KMS-11 (cell line): ENCODE measurements around the gene ZBTB7C.

Experiments
- H2AFZ ChIP-seq: fragments of 200-600 bp; sonication (generic); 2 replicates; pipeline ENCODE4 v1.6.1; 2016; ENCODE audit warnings: antibody characterized with exemption, mixed run types, low read depth
- H3K27ac ChIP-seq: fragments of 200-600 bp; sonication (generic); 2 replicates; pipeline ENCODE4 v1.6.1; 2016; ENCODE audit warnings: mild to moderate bottlenecking, mixed run types
- H3K27me3 ChIP-seq: fragments of 200-600 bp; sonication (generic); 2 replicates; pipeline ENCODE4 v1.6.1; 2017; ENCODE audit warnings: mild to moderate bottlenecking, low read depth, mixed run types, moderate library complexity; ENCODE audit not compliant: insufficient read depth
- H3K36me3 ChIP-seq: fragments of 200-600 bp; sonication (generic); 2 replicates; pipeline ENCODE4 v1.6.1; 2017; ENCODE audit warnings: mild to moderate bottlenecking, mixed run types; ENCODE audit not compliant: insufficient read depth
- H3K4me1 ChIP-seq: fragments of 200-600 bp; sonication (generic); 2 replicates; pipeline ENCODE4 v1.6.1; 2016; ENCODE audit warnings: mild to moderate bottlenecking, low read depth, mixed run types; ENCODE audit not compliant: poor library complexity, severe bottlenecking
- H3K4me2 ChIP-seq: fragments of 200-600 bp; sonication (generic); 2 replicates; pipeline ENCODE4 v1.7.0; 2016; ENCODE audit warnings: mild to moderate bottlenecking, mixed run types
- H3K4me3 ChIP-seq: fragments of 200-600 bp; sonication (generic); IDR thresholded peaks from 2 replicates; pipeline ENCODE4 v1.6.1; 2017; ENCODE audit warnings: low read depth, low read length, mixed read lengths; ENCODE audit not compliant: insufficient read depth
- H3K79me2 ChIP-seq: fragments of 200-600 bp; sonication (generic); 2 replicates; pipeline ENCODE4 v1.6.1; 2016; ENCODE audit warnings: low read depth, mixed run types; ENCODE audit not compliant: insufficient read depth
- H3K9ac ChIP-seq: fragments of 200-600 bp; sonication (generic); 2 replicates; pipeline ENCODE4 v1.6.1; 2016; ENCODE audit warnings: mild to moderate bottlenecking, mixed run types
- H4K20me1 ChIP-seq: fragments of 200-600 bp; sonication (generic); 2 replicates; pipeline ENCODE4 v1.6.1; 2016; ENCODE audit warnings: mild to moderate bottlenecking, mixed run types; ENCODE audit not compliant: insufficient read depth
- CTCF ChIP-seq: fragments of 200-600 bp; sonication (generic); conservative IDR thresholded peaks from 2 replicates; pipeline ENCODE4 v1.6.1; 2017; ENCODE audit warnings: low read depth, mild to moderate bottlenecking, antibody characterized with exemption, low read length, moderate library complexity, mixed read lengths

Gene ZBTB7C

GRCh38 chr18:48325115-48325665, 84.0 kb downstream of the ZBTB7C start:
- no peak overlapping the region for H3K4me3 ChIP-seq
- H3K27ac ChIP-seq = no peak overlapping the region
- no peak overlapping the region for H3K9ac ChIP-seq
- H3K4me1 ChIP-seq = no peaks in the 10 kb centered on the region
- H2AFZ ChIP-seq = no peak overlapping the region
- no peaks in the 10 kb centered on the region for H3K79me2 ChIP-seq
- no peak for TF ChIP-seq CTCF
- H3K4me2 ChIP-seq = no peak overlapping the region
- H3K27me3 ChIP-seq = no peaks in the 10 kb centered on the region
- no peaks in the 10 kb centered on the region for H4K20me1 ChIP-seq
- H3K36me3 ChIP-seq = no peaks in the 10 kb centered on the region

- Histone ChIP-seq H4K20me1 (no peaks in the 10 kb centered on the region), H3K27ac (no peak overlapping the region), H2AFZ (no peak overlapping the region), H3K4me3 (no peak overlapping the region), H3K36me3 (no peaks in the 10 kb centered on the region), H3K9ac (no peak overlapping the region), H3K4me2 (no peak overlapping the region), H3K79me2 (no peaks in the 10 kb centered on the region), H3K27me3 (no peaks in the 10 kb centered on the region), H3K4me1 (no peaks in the 10 kb centered on the region)
- no peak for TF ChIP-seq CTCF
Observed at GRCh38 chr18:48324651-48325050, 84.5 kb downstream of the ZBTB7C start.

GRCh38 chr18:48323151-48323550, 86.0 kb downstream of the ZBTB7C start:
- Histone ChIP-seq H3K4me1 (no peaks in the 10 kb centered on the region), H3K79me2 (no peaks in the 10 kb centered on the region)

GRCh38 chr18:48321536-48321935, 87.6 kb downstream of the ZBTB7C start:
- H3K4me1 ChIP-seq = no peaks in the 10 kb centered on the region
- no peaks in the 10 kb centered on the region for H3K79me2 ChIP-seq

More at GRCh38 chr18:48323151-48323550, 86.0 kb downstream of the ZBTB7C start:
- no peak overlapping the region for H3K4me2 ChIP-seq
- no peak overlapping the region for H2AFZ ChIP-seq
- H4K20me1 ChIP-seq = no peaks in the 10 kb centered on the region
- H3K27ac ChIP-seq = no peak overlapping the region
- no peaks in the 10 kb centered on the region for H3K27me3 ChIP-seq
- H3K9ac ChIP-seq = no peak overlapping the region
- no peak for TF ChIP-seq CTCF
- no peaks in the 10 kb centered on the region for H3K36me3 ChIP-seq
- H3K4me3 ChIP-seq = no peak overlapping the region

More at GRCh38 chr18:48321536-48321935, 87.6 kb downstream of the ZBTB7C start:
- Histone ChIP-seq H2AFZ (no peak overlapping the region), H3K27ac (no peak overlapping the region), H3K4me2 (no peak overlapping the region), H4K20me1 (no peaks in the 10 kb centered on the region), H3K36me3 (no peaks in the 10 kb centered on the region), H3K4me3 (no peak overlapping the region), H3K27me3 (no peaks in the 10 kb centered on the region), H3K9ac (no peak overlapping the region)
- no peak for TF ChIP-seq CTCF
